Upper lobe of left lung (tissue), 6 donors: ENCODE measurements around the gene FMOD. TPM values are rescaled to one million over a fixed set of nuclear protein-coding genes. Genes with fewer than 3 reads are reported as not detected.
A peak's percentile ranks its signal among the peaks of the same experiment; 100 is the strongest.

Experiments
- ATAC-seq, 2 donors: fragments of 200-7000 bp; cut with Tn5 transposase; one replicate each; pipeline ENCODE4 v1.9.1; 2022; ENCODE audit warnings: mild to moderate bottlenecking in 2 of 2, moderate library complexity in 2 of 2; ENCODE audit not compliant: low FRiP score in 2 of 2
- DNase-seq, 2 donors: peaks; one replicate each; pipeline ENCODE4 v3.0.0-alpha.2; 2019 to 2020
- H3K27ac ChIP-seq, 4 donors: fragments of 200-600 bp; sonication (generic); one replicate each; pipeline ENCODE4 v1.5.1; 2016 to 2019
- H3K27me3 ChIP-seq, 4 donors: fragments of 200-600 bp; sonication (generic); one replicate each; pipeline ENCODE4 v1.5.1; 2017 to 2019
- H3K36me3 ChIP-seq, 4 donors: fragments of 200-600 bp; sonication (generic); one replicate each; pipeline ENCODE4 v1.5.1; 2016 to 2019
- H3K4me1 ChIP-seq, 4 donors: fragments of 200-600 bp; sonication (generic); one replicate each; pipeline ENCODE4 v1.5.1; 2018 to 2019
- H3K4me3 ChIP-seq, 4 donors: fragments of 200-600 bp; sonication (generic); one replicate each; pipeline ENCODE4 v1.5.1; 2017 to 2019; ENCODE audit warnings: mild to moderate bottlenecking in 2 of 4, moderate library complexity in 1 of 4
- H3K9me3 ChIP-seq, 4 donors: fragments of 200-600 bp; sonication (generic); one replicate each; pipeline ENCODE4 v1.5.1; 2018 to 2019
- EP300 ChIP-seq, 4 donors: sonication (generic); formaldehyde crosslinking; IDR thresholded peaks; one replicate each; pipeline ENCODE4 v1.5.1; 2017; ENCODE audit warnings: antibody characterized with exemption in 4 of 4, control low read depth in 2 of 4
- POLR2A ChIP-seq, 4 donors: fragments of 450-650 bp; IDR thresholded peaks; one replicate each; pipeline ENCODE4 v1.5.1; 2016 to 2017; ENCODE audit warnings: antibody characterized with exemption in 4 of 4, mild to moderate bottlenecking in 2 of 4
- POLR2AphosphoS5 ChIP-seq, 2 donors: sonication (generic); formaldehyde crosslinking; IDR thresholded peaks; one replicate each; pipeline ENCODE4 v1.5.1; 2017; ENCODE audit warnings: antibody characterized with exemption in 2 of 2
- WGBS, 2 donors: methylation state at CpG; one replicate each; pipeline ENCODE4 v1.1.5; 2017 to 2018; 5-methylcytosine and 5-hydroxymethylcytosine counted together
- total RNA-seq, 6 donors: library from RNA; depleted of rRNA in 4 of 6; stranded (reverse); fragments of >200 nt in 4 of 6; gene quantifications; one replicate each; pipeline versions ENCODE4 v1.1.0 to v1.2.1, GENCODE V29; 2016 to 2021
- TF ChIP-seq, protein P1 (sequence below), 6 experiments: fragments of 450-650 bp in 4 of 6; fragments of 200-600 bp in 2 of 6; sonication (generic) in 2 of 6; IDR thresholded peaks; one replicate each; pipeline ENCODE4 v1.5.1; 2016 to 2019; ENCODE audit warnings: antibody characterized with exemption in 6 of 6
- donor health status: DM: no; HTN: no; CAD: no; lungs with moderate emphysema.
- donor health status: DM: no; HTN: yes; CAD: no; lungs with severe emphysema.

FMOD gene
- total RNA-seq, 6 donors from 2014 or later, result 12.5 to 46.7 (median 25.4) TPM

DNA sequence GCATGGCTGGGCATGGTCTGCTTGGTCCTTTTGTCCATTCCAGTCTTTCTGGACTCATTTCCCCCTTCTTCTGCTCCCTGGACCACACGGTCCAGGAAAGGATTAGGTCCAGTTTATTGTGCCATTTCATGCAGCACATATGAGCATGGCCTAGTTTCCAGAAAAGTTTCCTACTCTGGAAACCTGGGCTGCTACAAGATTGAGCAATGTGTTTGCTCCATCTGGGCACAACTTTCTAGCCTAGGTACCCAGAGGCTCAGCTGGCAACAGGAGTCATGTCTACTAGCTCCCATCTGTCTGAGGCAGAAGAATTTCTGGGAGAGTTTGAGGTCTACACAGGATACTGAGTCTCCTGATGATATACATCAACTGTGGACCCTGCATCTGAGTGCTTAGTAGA is 14.8 kb downstream of the FMOD start:
- H3K4me1 ChIP-seq, result peaks cover 0 to 11% (median 7%) of the 10 kb centered on the region in 4 donors
- WGBS, 2 donors, result 0 to 35% methylated on average over 1 of the region's 1 CpG
- DNase-seq (no peak), ATAC-seq (no peak)
- peak overlapping the region in 1 of 4 donors; percentile 26 for H3K27ac ChIP-seq
- H3K27me3 ChIP-seq, result no peaks in the 10 kb centered on the region
- H3K9me3 ChIP-seq, result no peaks in the 10 kb centered on the region
- H3K36me3 ChIP-seq, result no peaks in the 10 kb centered on the region
- no peak overlapping the region for H3K4me3 ChIP-seq
- TF ChIP-seq POLR2A (IDR thresholded peaks at IDR 0.05) (no peak), POLR2AphosphoS5 (IDR thresholded peaks at IDR 0.05) (no peak), EP300 (IDR thresholded peaks at IDR 0.05) (no peak)
- TF ChIP-seq, protein P1, sequence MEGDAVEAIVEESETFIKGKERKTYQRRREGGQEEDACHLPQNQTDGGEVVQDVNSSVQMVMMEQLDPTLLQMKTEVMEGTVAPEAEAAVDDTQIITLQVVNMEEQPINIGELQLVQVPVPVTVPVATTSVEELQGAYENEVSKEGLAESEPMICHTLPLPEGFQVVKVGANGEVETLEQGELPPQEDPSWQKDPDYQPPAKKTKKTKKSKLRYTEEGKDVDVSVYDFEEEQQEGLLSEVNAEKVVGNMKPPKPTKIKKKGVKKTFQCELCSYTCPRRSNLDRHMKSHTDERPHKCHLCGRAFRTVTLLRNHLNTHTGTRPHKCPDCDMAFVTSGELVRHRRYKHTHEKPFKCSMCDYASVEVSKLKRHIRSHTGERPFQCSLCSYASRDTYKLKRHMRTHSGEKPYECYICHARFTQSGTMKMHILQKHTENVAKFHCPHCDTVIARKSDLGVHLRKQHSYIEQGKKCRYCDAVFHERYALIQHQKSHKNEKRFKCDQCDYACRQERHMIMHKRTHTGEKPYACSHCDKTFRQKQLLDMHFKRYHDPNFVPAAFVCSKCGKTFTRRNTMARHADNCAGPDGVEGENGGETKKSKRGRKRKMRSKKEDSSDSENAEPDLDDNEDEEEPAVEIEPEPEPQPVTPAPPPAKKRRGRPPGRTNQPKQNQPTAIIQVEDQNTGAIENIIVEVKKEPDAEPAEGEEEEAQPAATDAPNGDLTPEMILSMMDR (IDR thresholded peaks at IDR 0.05), result no peak

DNA sequence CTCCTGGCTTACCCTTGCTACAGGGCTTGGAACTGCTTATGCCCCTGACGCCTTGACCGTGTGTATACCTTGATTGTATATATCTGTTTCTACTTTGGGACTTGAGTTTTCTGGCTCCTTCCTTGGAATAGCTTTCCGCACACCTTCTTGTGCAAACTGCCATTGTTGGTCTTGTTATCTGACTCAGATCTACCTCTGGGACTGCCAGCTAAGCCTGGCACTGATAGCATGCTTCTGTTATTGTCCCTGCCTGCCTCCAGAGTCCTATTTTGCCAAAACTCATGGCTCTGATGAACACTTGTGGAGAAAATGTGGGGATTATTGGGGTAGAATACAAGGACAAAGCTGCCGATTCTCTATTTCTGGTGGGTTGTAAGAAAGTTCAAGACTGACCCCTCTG is 15.4 kb downstream of the FMOD start:
- Histone ChIP-seq H3K27me3 (no peaks in the 10 kb centered on the region), H3K4me3 (no peak overlapping the region), H3K27ac (peak overlapping the region in 1 of 4 donors; percentile 26), H3K4me1 (peaks cover 0 to 11% (median 7%) of the 10 kb centered on the region in 4 donors), H3K36me3 (no peaks in the 10 kb centered on the region), H3K9me3 (no peaks in the 10 kb centered on the region)
- TF ChIP-seq EP300 (IDR thresholded peaks at IDR 0.05) (no peak), POLR2A (IDR thresholded peaks at IDR 0.05) (no peak), POLR2AphosphoS5 (IDR thresholded peaks at IDR 0.05) (no peak)
- TF ChIP-seq, protein P1 (IDR thresholded peaks at IDR 0.05), result no peak
- ATAC-seq, result no peak
- DNase-seq, result no peak
- 86 to 90% methylated on average over 4 of the region's 4 CpGs for WGBS, 2 donors

DNA sequence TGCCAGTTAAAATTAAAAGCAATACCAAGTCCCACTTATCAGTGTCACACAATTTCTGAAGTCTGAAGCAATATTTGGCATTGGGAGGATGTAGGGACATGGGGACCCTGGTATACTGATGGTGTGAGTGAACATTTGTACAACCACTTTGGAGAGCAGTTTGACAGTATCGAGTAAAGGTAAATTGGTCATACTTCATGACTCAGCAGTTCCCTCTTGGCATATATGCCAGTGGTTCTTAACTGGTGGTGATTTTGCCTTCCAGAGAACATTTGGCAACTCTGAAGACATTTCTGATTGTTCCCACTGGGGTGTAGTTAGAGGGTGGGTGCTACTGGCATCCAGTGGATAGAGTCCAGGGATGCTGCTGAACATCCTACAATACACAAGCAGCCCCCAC is 19.7 kb downstream of the FMOD start:
- no peak overlapping the region for H3K27ac ChIP-seq
- no peaks in the 10 kb centered on the region for H3K27me3 ChIP-seq
- H3K4me3 ChIP-seq, result no peak overlapping the region
- DNase-seq (no peak), ATAC-seq (no peak)
- TF ChIP-seq, protein P1 (IDR thresholded peaks at IDR 0.05), result no peak
- no peak for TF ChIP-seq EP300 (IDR thresholded peaks at IDR 0.05)
- TF ChIP-seq POLR2AphosphoS5 (IDR thresholded peaks at IDR 0.05), result no peak
- no peak for TF ChIP-seq POLR2A (IDR thresholded peaks at IDR 0.05)
- no peaks in the 10 kb centered on the region for H3K9me3 ChIP-seq
- 38 to 67% methylated on average over 1 of the region's 1 CpG for WGBS, 2 donors
- peaks cover 17 to 25% (median 22%) of the 10 kb centered on the region in 4 donors for H3K4me1 ChIP-seq
- H3K36me3 ChIP-seq, result no peaks in the 10 kb centered on the region

DNA sequence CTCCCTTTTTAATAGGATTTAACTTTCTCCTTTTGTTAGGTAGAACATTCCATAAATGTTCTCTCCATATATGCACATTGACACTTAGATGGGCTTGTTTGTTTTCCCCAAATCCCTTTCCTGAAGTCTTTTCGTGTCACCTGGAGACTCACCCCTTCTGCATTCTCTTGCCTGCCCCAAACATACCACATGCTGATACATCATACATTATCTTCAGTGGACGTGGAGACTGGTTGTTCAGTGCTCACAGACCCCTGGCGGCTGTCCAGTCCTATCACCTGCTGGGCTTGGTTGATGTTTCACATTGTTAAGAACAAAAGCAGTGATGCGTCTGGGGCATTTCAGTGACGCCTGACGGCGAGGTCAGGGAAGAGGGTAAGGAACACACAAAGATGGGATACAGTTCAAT is 22.2 kb downstream of the FMOD start:
- no peak for DNase-seq
- H3K4me1 ChIP-seq, result peaks cover 40 to 44% (median 41%) of the 10 kb centered on the region in 4 donors
- ATAC-seq, result no peak

More for the DNA sequence above, 22.2 kb downstream of the FMOD start:
- WGBS, 2 donors, result 74 to 82% methylated on average over 7 of the region's 7 CpGs
- H3K4me3 ChIP-seq, result no peak overlapping the region
- H3K27me3 ChIP-seq, result no peaks in the 10 kb centered on the region
- no peaks in the 10 kb centered on the region for H3K36me3 ChIP-seq
- H3K27ac ChIP-seq, result peak overlapping the region in 2 of 4 donors; percentile 96 to 97
- TF ChIP-seq POLR2A (IDR thresholded peaks at IDR 0.05), result no peak
- TF ChIP-seq, protein P1 (IDR thresholded peaks at IDR 0.05), result no peak
- no peak for TF ChIP-seq POLR2AphosphoS5 (IDR thresholded peaks at IDR 0.05)
- TF ChIP-seq EP300 (IDR thresholded peaks at IDR 0.05), result no peak
- H3K9me3 ChIP-seq, result no peaks in the 10 kb centered on the region
